SU-DHL-6 (cell line): ENCODE data around the gene AFF3.
"Not testable (repeated sequence)": the region's sequence is repeated elsewhere in the genome, so short reads cannot be mapped to it uniquely, and the experiment has no call there.

Experiments used
- EZH2phosphoT487 ChIP-seq: fragments of 200-600 bp; sonication (generic), shearing (Covaris generic); conservative IDR thresholded peaks from 2 replicates; pipeline ENCODE4 v1.6.1; 2018; ENCODE audit warnings: mild to moderate bottlenecking, antibody characterized with exemption, low read length, moderate library complexity, mixed read lengths
- TF ChIP-seq, protein P1 (sequence below): fragments of 200-600 bp; sonication (generic); IDR thresholded peaks from one replicate; pipeline ENCODE4 v1.5.1; 2017; ENCODE audit warnings: antibody characterized with exemption, mild to moderate bottlenecking, low read length, moderate library complexity; ENCODE audit not compliant: insufficient read depth, poor library complexity, severe bottlenecking

DNA sequence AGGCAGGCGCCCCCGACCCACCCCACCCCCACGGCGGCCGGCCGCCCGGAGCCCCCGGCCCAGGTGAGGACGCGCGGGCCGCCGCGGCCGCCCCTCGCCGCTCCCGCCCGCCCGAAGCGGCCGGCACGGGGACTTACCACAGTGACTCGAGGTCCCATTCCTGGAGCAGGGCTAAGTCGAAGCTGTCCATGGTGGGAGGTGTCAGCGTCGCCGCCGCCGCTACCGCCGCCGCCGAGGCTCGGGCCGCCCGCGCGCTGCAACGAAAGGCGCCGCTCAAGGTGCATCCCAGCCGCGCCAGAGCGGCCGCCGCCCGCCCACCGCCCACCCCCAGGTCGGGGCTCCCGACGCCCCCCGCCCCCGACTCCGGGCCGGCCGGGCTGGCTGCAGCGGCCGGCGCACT, 38.1 kb downstream of the AFF3 start:
- TF ChIP-seq, protein P1, sequence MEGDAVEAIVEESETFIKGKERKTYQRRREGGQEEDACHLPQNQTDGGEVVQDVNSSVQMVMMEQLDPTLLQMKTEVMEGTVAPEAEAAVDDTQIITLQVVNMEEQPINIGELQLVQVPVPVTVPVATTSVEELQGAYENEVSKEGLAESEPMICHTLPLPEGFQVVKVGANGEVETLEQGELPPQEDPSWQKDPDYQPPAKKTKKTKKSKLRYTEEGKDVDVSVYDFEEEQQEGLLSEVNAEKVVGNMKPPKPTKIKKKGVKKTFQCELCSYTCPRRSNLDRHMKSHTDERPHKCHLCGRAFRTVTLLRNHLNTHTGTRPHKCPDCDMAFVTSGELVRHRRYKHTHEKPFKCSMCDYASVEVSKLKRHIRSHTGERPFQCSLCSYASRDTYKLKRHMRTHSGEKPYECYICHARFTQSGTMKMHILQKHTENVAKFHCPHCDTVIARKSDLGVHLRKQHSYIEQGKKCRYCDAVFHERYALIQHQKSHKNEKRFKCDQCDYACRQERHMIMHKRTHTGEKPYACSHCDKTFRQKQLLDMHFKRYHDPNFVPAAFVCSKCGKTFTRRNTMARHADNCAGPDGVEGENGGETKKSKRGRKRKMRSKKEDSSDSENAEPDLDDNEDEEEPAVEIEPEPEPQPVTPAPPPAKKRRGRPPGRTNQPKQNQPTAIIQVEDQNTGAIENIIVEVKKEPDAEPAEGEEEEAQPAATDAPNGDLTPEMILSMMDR: not testable (repeated sequence)
- TF ChIP-seq EZH2phosphoT487: not testable (repeated sequence)
